ENCODE data around the gene BRAP.
"Not testable (repeated sequence)": the region's sequence is repeated elsewhere in the genome, so short reads cannot be mapped to it uniquely, and the experiment has no call there.

The BRAP gene

GRCh38 chr12:111677186-111677585 lies 8.6 kb downstream of the BRAP start:
- no peak for DNase-seq (ENCODE audit: low read depth)

GRCh38 chr12:111673503-111673902 lies 12.3 kb downstream of the BRAP start:
- peak; percentile 37 for DNase-seq (ENCODE audit: low read depth)

GRCh38 chr12:111672822-111673381 lies 12.9 kb downstream of the BRAP start:
- no peak for DNase-seq (ENCODE audit: low read depth)

- DNase-seq (ENCODE audit: low read depth) = no peak
Measured at GRCh38 chr12:111664961-111665865, 20.5 kb downstream of the BRAP start.

GRCh38 chr12:111664499-111664898 lies 21.3 kb downstream of the BRAP start:
- DNase-seq (ENCODE audit: low read depth) = no peak

GRCh38 chr12:111656016-111656415 lies 29.7 kb downstream of the BRAP start:
- no peak for DNase-seq (ENCODE audit: low read depth)

GRCh38 chr12:111655356-111655755 lies 30.4 kb downstream of the BRAP start:
- no peak for DNase-seq (ENCODE audit: low read depth)

GRCh38 chr12:111653596-111653995 lies 32.2 kb downstream of the BRAP start:
- no peak for DNase-seq (ENCODE audit: low read depth)

GRCh38 chr12:111652530-111652929 lies 33.2 kb downstream of the BRAP start:
- DNase-seq (ENCODE audit: low read depth) = not testable (repeated sequence)

- DNase-seq (ENCODE audit: low read depth) = no peak
Measured at GRCh38 chr12:111650912-111651311, 34.8 kb downstream of the BRAP start.

- DNase-seq (ENCODE audit: low read depth) = peak; percentile 88
Measured at GRCh38 chr12:111645433-111645832, 40.3 kb downstream of the BRAP start.

- DNase-seq (ENCODE audit: low read depth) = peak; percentile 71
Measured at GRCh38 chr12:111643427-111643826, 42.3 kb downstream of the BRAP start.

- no peak for DNase-seq (ENCODE audit: low read depth)
Measured at GRCh38 chr12:111642681-111643426, 42.9 kb downstream of the BRAP start.

- no peak for DNase-seq (ENCODE audit: low read depth)
Measured at GRCh38 chr12:111640506-111640905, 45.2 kb downstream of the BRAP start.

- peak; percentile 40 for DNase-seq (ENCODE audit: low read depth)
Measured at GRCh38 chr12:111638556-111638955, 47.2 kb downstream of the BRAP start.

GRCh38 chr12:111636209-111636945 lies 49.4 kb downstream of the BRAP start:
- peak; percentile 75 for DNase-seq (ENCODE audit: low read depth)

GRCh38 chr12:111635524-111635923 lies 50.2 kb downstream of the BRAP start:
- peak; percentile 71 for DNase-seq (ENCODE audit: low read depth)

GRCh38 chr12:111628505-111629260 lies 57.1 kb downstream of the BRAP start:
- DNase-seq (ENCODE audit: low read depth) = no peak

- DNase-seq (ENCODE audit: low read depth) = no peak
Measured at GRCh38 chr12:111626230-111626629, 59.5 kb downstream of the BRAP start.

GRCh38 chr12:111624540-111624939 lies 61.2 kb downstream of the BRAP start:
- DNase-seq (ENCODE audit: low read depth) = no peak

GRCh38 chr12:111617841-111618240 lies 67.9 kb downstream of the BRAP start:
- DNase-seq (ENCODE audit: low read depth) = not testable (repeated sequence)

All from iris pigment epithelial cell (primary cell).